ENCODE data around the gene GPR15.

Gene GPR15

GRCh38 chr3:98532275-98532637 lies 478 bp downstream of the GPR15 start:
- no peak for DNase-seq

- DNase-seq, result no peak
These were observed 1.2 kb downstream of the GPR15 start for GRCh38 chr3:98532709-98533571.

DNA sequence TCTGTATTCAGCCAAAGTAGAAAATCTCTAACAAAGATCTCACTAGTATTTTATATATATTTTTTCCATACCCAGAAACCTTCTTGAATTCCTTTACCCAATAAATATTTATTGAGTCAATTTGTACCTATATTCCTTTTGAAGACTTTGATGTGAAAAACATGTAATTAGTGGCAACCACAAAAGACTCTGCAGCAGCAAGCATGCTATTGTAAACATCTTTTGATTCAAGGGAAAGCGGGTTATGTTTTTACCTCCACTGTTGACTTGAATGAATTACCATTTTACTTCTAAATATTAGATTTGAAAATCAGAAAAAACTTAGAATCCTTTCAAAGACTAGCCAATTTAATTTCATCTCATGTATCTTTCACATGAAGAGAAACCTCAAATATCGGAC lies 2.4 kb downstream of the GPR15 start:
- no peak for DNase-seq

- no peak for DNase-seq
These were observed 3.0 kb downstream of the GPR15 start for GRCh38 chr3:98534734-98535133.

DNA sequence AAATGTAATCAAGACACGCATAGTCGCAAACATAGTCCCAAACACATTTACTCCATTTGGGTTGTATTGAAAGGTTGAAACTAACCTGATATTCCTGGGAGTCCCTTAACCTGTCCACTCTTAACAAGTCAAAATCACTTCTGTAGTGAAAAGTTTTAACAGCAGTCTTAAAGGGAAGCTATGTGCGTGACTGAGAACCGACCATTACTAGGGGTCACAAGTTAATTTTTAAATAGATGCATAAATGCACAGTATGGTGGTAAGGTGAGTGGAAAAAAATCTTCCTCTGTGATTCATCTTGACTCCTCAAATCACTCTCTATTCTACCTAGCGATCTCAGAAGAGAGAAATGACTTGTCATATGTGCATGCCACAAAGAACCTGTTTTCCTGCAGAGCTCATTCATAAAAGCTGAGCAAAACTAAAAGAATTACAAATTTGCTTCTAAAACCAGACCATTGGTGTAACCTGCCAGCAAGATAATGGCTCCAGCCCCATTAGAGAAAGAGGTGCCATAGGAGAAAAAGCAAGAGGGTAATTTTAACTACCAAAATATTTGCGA lies 4.8 kb downstream of the GPR15 start:
- no peak for DNase-seq

DNA sequence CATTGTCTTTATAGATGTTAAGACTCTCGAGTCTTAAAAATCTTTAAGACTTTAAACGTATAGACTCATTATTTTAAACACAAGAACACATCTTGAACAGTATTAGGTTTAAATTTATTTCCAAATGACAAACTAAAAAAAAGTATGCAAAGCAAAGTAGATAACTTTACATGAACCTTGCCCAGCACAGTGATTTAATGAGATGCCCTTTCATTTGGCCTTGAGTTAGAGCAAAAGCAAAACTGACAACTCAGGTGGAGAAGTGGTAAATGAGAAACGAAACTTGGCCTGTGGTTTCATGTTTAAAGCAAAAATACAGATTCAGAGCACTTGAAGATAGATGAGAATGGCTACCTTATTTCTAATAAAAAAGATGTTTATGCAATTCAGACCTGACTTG lies 8.6 kb downstream of the GPR15 start:
- no peak for DNase-seq

DNA sequence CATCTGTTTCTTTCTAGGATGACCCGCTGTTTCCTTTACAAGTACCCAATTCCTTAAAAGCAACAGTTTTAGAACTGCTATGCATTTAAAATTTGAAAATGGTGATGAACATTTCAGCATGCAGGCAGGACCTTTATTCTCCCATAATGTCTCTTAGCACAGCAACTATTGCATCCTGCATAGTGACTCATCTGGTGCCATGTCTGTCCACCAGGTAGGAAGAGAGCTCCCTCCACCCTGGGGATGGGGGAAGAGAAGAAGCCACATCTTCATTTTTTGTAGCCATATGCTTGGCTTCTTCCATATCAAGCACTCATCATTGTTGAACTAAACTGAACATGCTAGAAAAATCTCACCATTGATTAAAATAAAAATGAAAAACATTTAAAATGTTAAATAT lies 9.9 kb downstream of the GPR15 start:
- DNase-seq, result no peak

DNA sequence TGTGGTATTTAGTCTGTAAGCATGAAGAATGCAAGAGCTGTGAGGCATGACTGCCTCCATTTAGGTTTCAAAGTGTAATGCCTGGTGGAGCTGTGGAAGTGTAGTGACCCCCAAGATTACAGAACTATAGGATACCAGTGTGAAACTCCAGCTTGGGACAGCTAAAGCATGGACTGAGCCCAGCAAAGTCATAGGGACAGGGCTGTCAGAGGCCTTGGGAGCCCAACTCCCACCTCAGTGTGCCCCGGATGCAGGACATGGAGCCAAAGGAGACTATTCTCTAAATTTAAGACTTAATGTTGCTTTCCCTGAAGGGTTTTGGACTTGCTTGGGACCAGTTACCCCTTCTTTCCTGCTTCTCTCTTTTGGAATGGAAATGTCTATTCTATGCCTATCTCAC lies 10.8 kb downstream of the GPR15 start:
- no peak for DNase-seq

DNA sequence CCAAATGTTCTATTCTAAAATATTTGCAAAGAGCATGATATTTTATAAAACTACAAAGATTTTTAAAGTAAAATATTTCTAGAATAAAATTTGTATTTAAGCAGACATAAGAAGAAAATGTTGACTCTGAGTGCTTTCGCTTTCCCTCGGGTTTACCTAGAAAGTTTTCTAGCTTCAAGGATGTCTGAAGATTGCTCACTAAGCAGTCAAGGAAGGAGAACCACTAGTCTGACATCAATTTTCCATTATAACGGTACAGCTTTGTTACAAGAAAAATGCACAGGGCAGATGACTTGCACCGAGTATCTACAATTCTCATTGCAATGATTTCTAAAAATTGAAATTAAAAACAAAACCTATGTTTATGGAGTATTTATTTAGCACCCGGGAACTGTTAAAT lies 14.2 kb downstream of the GPR15 start:
- DNase-seq, result no peak

- no peak for DNase-seq
These were observed 16.8 kb downstream of the GPR15 start for GRCh38 chr3:98548544-98548943.

GRCh38 chr3:98550833-98551232 lies 19.1 kb downstream of the GPR15 start:
- DNase-seq, result no peak

- DNase-seq, result no peak
These were observed 19.5 kb downstream of the GPR15 start for GRCh38 chr3:98551236-98551635.

DNA sequence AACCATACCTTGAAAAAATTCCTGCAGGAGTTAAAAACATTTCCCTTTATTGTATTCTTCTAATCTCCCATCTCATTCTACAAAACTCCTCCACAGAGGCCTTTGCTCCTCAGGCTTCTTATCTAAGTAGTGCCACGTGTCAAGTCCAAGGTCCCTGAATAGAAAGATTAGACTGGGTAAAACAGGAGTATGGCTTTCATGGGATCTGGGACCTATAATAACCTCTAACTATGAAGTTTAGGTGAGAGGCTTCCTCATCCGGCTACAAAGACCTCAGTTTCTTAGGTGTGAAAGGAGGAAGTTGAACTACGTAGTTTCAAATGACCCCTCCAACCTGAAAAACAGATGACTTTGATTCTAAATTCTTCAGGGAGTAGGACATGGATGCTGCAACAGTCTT lies 20.0 kb downstream of the GPR15 start:
- no peak for DNase-seq

DNA sequence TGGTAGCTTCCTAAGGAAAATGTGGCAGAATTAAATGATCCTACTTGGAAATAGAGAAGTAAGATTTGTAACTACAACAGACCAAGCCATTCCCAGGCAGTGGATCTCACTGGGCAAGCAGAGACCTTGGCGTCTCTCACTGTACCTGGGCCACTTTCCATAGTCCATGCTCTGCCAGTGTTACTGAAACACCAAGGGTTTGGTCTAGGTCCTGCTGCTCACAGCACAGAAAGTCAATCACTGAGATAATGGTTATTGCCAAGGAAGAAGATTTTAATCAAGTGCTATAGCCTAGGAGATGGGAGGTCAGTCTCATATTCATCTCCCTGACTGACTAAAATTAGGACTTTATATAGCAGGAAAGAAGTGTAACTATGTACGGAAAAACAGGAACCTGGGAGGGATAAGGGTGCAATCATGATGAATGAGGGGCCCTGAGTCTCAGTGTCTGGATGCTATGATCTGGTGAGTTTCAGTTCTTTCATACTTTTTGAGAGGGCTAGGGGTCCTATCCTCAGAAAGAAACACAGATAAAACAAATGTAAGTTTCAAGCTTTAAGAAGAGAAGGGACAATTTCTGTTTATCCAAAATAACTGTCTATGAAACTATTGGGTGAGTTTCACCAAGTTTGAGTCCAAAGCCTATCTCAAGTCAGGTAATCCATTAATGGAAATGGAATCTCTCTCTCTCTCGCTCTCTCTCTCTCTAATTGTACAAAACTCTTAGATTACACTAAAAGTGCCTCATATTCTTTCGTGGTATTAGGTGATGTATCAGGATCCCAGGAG lies 20.6 kb downstream of the GPR15 start:
- no peak for DNase-seq

DNA sequence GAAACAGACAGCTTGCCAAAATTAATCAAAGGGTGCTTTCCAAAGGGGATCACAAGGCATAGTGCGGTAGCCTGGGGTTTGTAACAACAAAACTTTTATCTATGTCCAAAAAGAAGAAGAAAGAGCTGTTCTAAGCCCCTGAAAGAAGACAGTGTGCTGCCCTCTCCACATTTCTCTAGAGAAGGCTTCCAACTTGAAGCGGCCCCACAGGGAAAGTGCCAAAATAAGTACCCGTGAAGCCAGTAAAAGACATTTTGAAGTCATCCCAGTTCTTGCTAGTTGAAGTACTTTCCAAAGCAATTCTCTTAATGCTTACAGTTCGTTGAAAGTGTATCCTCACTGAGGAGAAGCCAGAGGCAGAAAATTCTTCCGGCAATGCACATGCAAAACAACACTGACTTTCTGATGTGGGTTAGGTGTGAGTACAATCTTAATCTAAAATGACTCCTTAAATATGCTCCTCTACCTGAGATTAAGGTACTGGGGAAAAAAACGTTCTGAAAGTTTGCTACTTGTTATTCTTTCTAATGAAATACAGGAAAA lies 21.3 kb downstream of the GPR15 start:
- DNase-seq, result no peak

- DNase-seq, result no peak
These were observed 22.0 kb downstream of the GPR15 start for GRCh38 chr3:98553753-98554152.

GRCh38 chr3:98554580-98554979 lies 22.8 kb downstream of the GPR15 start:
- no peak for DNase-seq

DNA sequence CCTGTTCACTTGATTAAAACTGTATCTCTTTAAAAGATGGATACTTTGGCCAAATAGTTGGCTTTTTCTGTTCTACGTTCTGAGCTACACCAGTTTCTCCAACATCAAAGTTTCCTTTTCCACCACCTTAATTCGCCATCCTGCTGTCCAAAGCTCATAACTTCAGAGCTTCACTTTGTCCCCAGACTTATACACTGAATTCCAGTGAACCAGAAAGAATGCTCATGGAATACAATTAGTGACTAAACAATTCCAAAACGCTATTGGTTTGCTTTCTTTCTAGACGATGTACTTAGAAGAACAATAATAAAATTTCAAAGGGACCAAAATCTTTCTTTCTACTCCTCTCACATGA lies 23.2 kb downstream of the GPR15 start:
- DNase-seq, result no peak

GRCh38 chr3:98556164-98557130 lies 24.7 kb downstream of the GPR15 start:
- DNase-seq, result no peak

GRCh38 chr3:98557324-98558010 lies 25.7 kb downstream of the GPR15 start:
- DNase-seq, result no peak

DNA sequence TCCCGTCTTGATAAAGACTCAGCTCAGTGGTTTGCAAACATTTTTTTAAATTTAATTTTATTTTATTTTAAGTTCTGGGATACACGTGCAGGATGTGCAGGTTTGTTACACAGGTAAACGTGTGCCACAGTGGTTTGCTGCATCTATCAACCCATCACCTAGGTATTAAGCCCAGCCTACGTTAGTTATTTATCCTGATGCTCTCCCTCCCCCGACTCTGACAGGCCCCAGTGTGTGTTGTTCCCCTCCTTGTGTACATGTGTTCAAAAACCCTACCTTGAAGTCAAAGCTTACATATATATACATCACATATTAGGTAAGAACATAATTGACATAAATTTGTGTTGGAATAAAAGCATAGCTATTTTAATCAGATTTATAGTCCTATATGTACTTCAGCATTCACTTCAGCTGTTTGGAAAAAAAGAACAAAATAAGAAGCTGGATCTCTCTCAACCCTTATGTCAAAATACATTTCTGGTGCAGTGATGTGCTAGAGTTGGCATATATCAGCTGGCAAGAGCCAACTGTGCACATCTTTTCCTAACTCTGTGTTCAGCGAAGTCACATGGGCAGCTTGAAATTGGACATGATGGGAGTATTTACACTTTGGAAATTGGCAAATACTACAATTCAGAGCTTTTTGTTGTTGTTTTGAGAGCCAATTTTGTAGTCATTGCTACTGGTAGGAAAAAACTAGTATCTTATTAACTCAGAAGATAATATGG lies 26.5 kb downstream of the GPR15 start:
- no peak for DNase-seq

All from NCI-H1436 treated with DMSO at 0.1 percent for 48 hours (cell line).